ENCODE data around the gene FRAS1. TPM values are rescaled to one million over a fixed set of nuclear protein-coding genes. Genes with fewer than 3 reads are reported as not detected.

The FRAS1 gene
- total and polyA plus RNA-seq, 9 of the 15 experiments (the other 6 are each of a cell fraction or from before 2014, with no cell fraction given) = under 0.01 to 0.11 (median 0.04) TPM; not detected in 2

- Histone ChIP-seq H3K4me3 (no peak overlapping the region), H3K9ac (ENCODE audit: insufficient read depth in 1 of 2, low read depth in 2 of 2, low read length in 2 of 2) (no peak overlapping the region), H3K27ac (ENCODE audit: extremely low read depth, low read depth, low read length) (peak overlapping the region; percentile 33), H3K36me3 (ENCODE audit: control insufficient read depth, insufficient read depth, low read length) (no peaks in the 10 kb centered on the region), H3K4me1 (replicated peaks in 1 of 2; ENCODE audit: control insufficient read depth in 2 of 2, insufficient read depth in 2 of 2, low read length in 2 of 2) (peaks cover 0 to 13% of the 10 kb centered on the region in 2 experiments; a peak in 3 of 5 replicates), H4K20me1 (replicated peaks; ENCODE audit: control insufficient read depth, insufficient read depth, low read length) (no peaks in the 10 kb centered on the region), H3K4me2 (ENCODE audit: insufficient read depth, low read length) (peak overlapping the region; percentile 14; the same call in 1 of the 2 replicates), H3K9me3 (replicated peaks; ENCODE audit: control insufficient read depth, insufficient read depth, low read depth, low read length) (no peaks in the 10 kb centered on the region), H3K27me3 (ENCODE audit: control insufficient read depth in 2 of 2, insufficient read depth in 2 of 2, low read length in 2 of 2) (no peaks in the 10 kb centered on the region), H3K79me2 (ENCODE audit: control insufficient read depth, insufficient read depth, low read length) (no peaks in the 10 kb centered on the region), H2AFZ (ENCODE audit: low read depth, low read length) (peak overlapping the region; percentile 75), H3K9me1 (ENCODE audit: control insufficient read depth, insufficient read depth, low read length) (no peaks in the 10 kb centered on the region)
- DNase-seq (ENCODE audit: extremely low read depth in 1 of 4, low spot score in 3 of 4) (peak in 2 of 4 experiments; percentile 35 to 52), FAIRE-seq (peak; percentile 11), ATAC-seq (peak; percentile 74)
- ChIA-PET POLR2A (interaction anchor here (0.6 to 1.4 kb wide), 2 partner anchors 13 to 729 kb away, joined by 3 to 4 read pairs; no protein-coding TSS in a partner anchor), CTCF (ENCODE audit: low intra/inter-chr PET ratio) (no interaction called here)
- intact Hi-C loops (cut with micrococcal nuclease) = no loop called here
- in situ Hi-C loops (cut with MboI) = no loop called here
- WGBS (ENCODE audit: insufficient coverage, low coverage, missing lambda C conversion rate) = 35% methylated on average over 3 of the region's 4 CpGs
- no TSS peak for BruUV-seq (replicated peaks)
- no peak for TF ChIP-seq ZSCAN29 (IDR thresholded peaks at IDR 0.05)
- no peak for TF ChIP-seq CHAMP1 (IDR thresholded peaks at IDR 0.05)
- TF ChIP-seq CBX8 (IDR thresholded peaks at IDR 0.05; ENCODE audit: borderline replicate concordance, extremely low read depth, low read depth, low read length, poor library complexity, severe bottlenecking) = no peak
- TF ChIP-seq NFIC (IDR thresholded peaks at IDR 0.05) = no peak
- TF ChIP-seq ZNF444 (CRISPR knock-in tag; IDR thresholded peaks at IDR 0.05) = no peak
- TF ChIP-seq MIER1 (IDR thresholded peaks at IDR 0.05; ENCODE audit: low read depth) = no peak
- TF ChIP-seq C11orf30 (IDR thresholded peaks at IDR 0.05; ENCODE audit: low read depth) = peak; percentile 81
- TF ChIP-seq BRD4 (IDR thresholded peaks at IDR 0.05) = no peak
- TF ChIP-seq RUNX1 (IDR thresholded peaks at IDR 0.05; ENCODE audit: low read depth) = no peak
- TF ChIP-seq NFIX (CRISPR knock-in tag; IDR thresholded peaks at IDR 0.05; ENCODE audit: low read depth) = no peak
- no peak for TF ChIP-seq U2AF2 (optimal IDR thresholded peaks at IDR 0.05; ENCODE audit: low read depth, low read length)
- TF ChIP-seq NFE2 (IDR thresholded peaks at IDR 0.05; ENCODE audit: low read depth) = peak; percentile 86
- TF ChIP-seq BDP1 (IDR thresholded peaks at IDR 0.05; ENCODE audit: insufficient read depth, insufficient read length) = no peak
- TF ChIP-seq HMBOX1 (IDR thresholded peaks at IDR 0.05) = no peak
- no peak for TF ChIP-seq NR1H2 (CRISPR knock-in tag; IDR thresholded peaks at IDR 0.05)
- no peak for TF ChIP-seq ZNF696 (CRISPR knock-in tag; conservative IDR thresholded peaks at IDR 0.05)
- TF ChIP-seq ETV6 (IDR thresholded peaks at IDR 0.05; ENCODE audit: borderline replicate concordance in 1 of 2, low read depth in 2 of 2, low read length in 1 of 2) = no peak
- TF ChIP-seq ETV6 (CRISPR knock-in tag; IDR thresholded peaks at IDR 0.05; ENCODE audit: borderline replicate concordance) = no peak
- TF ChIP-seq MEF2D (tag; conservative IDR thresholded peaks at IDR 0.05; ENCODE audit: low read depth) = no peak
- no peak for TF ChIP-seq ZNF668 (CRISPR knock-in tag; IDR thresholded peaks at IDR 0.05)
- TF ChIP-seq ATF4 (CRISPR knock-in tag; IDR thresholded peaks at IDR 0.05) = no peak
Observed at GRCh38 chr4:78584863-78585547, 527.9 kb downstream of the FRAS1 start.
